Sigmoid colon (tissue), 4 donors: ENCODE data around the gene MMRN1.

Experiments used
- CTCF ChIP-seq, 4 experiments: fragments of 450-650 bp in 3 of 4; fragments of 200-600 bp in 1 of 4; IDR thresholded peaks; one replicate each; pipeline ENCODE4 v1.5.1; 2016 to 2019; ENCODE audit warnings: antibody characterized with exemption in 4 of 4, mild to moderate bottlenecking in 3 of 4, moderate library complexity in 2 of 4
- EP300 ChIP-seq, 4 donors: sonication (generic); formaldehyde crosslinking; IDR thresholded peaks; one replicate each; pipeline ENCODE4 v1.6.1; 2017; ENCODE audit warnings: antibody characterized with exemption in 4 of 4
- POLR2A ChIP-seq, 2 donors: fragments of 450-650 bp; IDR thresholded peaks; one replicate each; pipeline ENCODE4 v1.6.1; 2016; ENCODE audit warnings: antibody characterized with exemption in 2 of 2, mild to moderate bottlenecking in 2 of 2, moderate library complexity in 2 of 2
- POLR2AphosphoS5 ChIP-seq, 4 donors: sonication (generic); formaldehyde crosslinking; IDR thresholded peaks; one replicate each; pipeline ENCODE4 v1.6.1; 2017; ENCODE audit warnings: antibody characterized with exemption in 4 of 4

DNA sequence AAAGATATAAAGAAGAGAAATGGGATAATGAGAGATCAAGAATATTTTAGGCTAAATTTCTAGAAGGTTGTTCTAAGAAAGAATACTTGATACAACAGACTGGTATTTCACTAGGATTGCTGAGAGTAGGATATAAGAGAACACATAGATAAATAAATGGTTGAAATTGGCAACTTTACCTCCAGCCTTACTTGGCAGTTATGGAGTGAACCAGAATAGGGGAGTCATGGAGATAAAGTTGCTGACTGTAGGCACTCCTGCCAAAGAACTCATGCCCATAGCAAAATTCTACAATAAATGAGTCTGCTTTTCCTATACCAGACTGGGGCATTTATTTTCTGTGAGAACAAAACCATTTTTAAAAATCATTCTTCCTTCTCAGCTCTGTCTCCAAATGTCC is 26.4 kb upstream of the MMRN1 start:
- TF ChIP-seq POLR2A (IDR thresholded peaks at IDR 0.05) (no peak), POLR2AphosphoS5 (IDR thresholded peaks at IDR 0.05) (no peak), CTCF (IDR thresholded peaks at IDR 0.05) (no peak), EP300 (IDR thresholded peaks at IDR 0.05) (no peak)
